CD14-positive monocyte (primary cell): ENCODE results near the gene SCMH1. TPM values are rescaled to one million over a fixed set of nuclear protein-coding genes. Genes with fewer than 3 reads are reported as not detected.
"Not testable (repeated sequence)": the region's sequence is repeated elsewhere in the genome, so short reads cannot be mapped to it uniquely, and the experiment has no call there.

Experiments used
- DNase-seq, 3 donors: peaks; one replicate each; pipeline ENCODE4 v3.0.0-alpha.2; 2011 to 2022
- H2AFZ ChIP-seq: 2 replicates; pipeline ENCODE4 v1.6.0; 2012; ENCODE audit warnings: mild to moderate bottlenecking, low read depth, low read length, inconsistent platforms; ENCODE audit not compliant: insufficient read depth, poor library complexity, severe bottlenecking
- H3K27ac ChIP-seq, 2 donors: 1 replicate in 1 of 2; 2 replicates in 1 of 2; pipeline ENCODE4 v1.5.1; 2012 to 2013; ENCODE audit warnings: low read length in 2 of 2, control low read depth in 1 of 2, inconsistent platforms in 1 of 2, low read depth in 1 of 2, mild to moderate bottlenecking in 1 of 2
- H3K27me3 ChIP-seq, 2 donors: one replicate each; pipeline versions ENCODE4 v1.6.0 to v1.6.1; 2011 to 2013; ENCODE audit warnings: low read length in 2 of 2; ENCODE audit not compliant: control insufficient read depth in 2 of 2, insufficient read depth in 2 of 2
- H3K36me3 ChIP-seq, 2 donors: replicated peaks in 1 of 2; 1 replicate in 1 of 2; 2 replicates in 1 of 2; pipeline versions ENCODE4 v1.5.1 to v1.6.1; 2012 to 2013; ENCODE audit warnings: low read length in 2 of 2, control low read depth in 1 of 2, inconsistent platforms in 1 of 2, mild to moderate bottlenecking in 1 of 2; ENCODE audit not compliant: insufficient read depth in 2 of 2, control insufficient read depth in 1 of 2
- H3K4me1 ChIP-seq, 2 donors: 1 replicate in 1 of 2; 2 replicates in 1 of 2; pipeline versions ENCODE4 v1.5.1 to v1.6.1; 2012 to 2013; ENCODE audit warnings: low read length in 2 of 2, control low read depth in 1 of 2, inconsistent platforms in 1 of 2, mild to moderate bottlenecking in 1 of 2, moderate library complexity in 1 of 2; ENCODE audit not compliant: insufficient read depth in 2 of 2, control insufficient read depth in 1 of 2
- H3K4me2 ChIP-seq: replicated peaks from 2 replicates; pipeline ENCODE3; 2012; ENCODE audit warnings: low read length, moderate library complexity, mild to moderate bottlenecking; ENCODE audit not compliant: poor library complexity, severe bottlenecking; ENCODE audit errors: extremely low read depth
- H3K4me3 ChIP-seq, 3 experiments: fragments of 200-600 bp in 1 of 3; sonication (generic) in 1 of 3; replicated peaks in 1 of 3; 1 replicate in 2 of 3; 2 replicates in 1 of 3; pipeline ENCODE4 v1.5.1; 2011 to 2013; ENCODE audit warnings: low read length in 3 of 3, mild to moderate bottlenecking in 3 of 3, control low read depth in 2 of 3, low read depth in 2 of 3, inconsistent platforms in 1 of 3, moderate library complexity in 1 of 3
- H3K79me2 ChIP-seq: 2 replicates; pipeline ENCODE4 v1.6.0; 2012; ENCODE audit warnings: mild to moderate bottlenecking, control low read depth, inconsistent platforms, low read length, moderate library complexity; ENCODE audit not compliant: insufficient read depth
- H3K9ac ChIP-seq: 2 replicates; pipeline ENCODE4 v1.6.0; 2017; ENCODE audit warnings: low read length, mild to moderate bottlenecking; ENCODE audit not compliant: insufficient read depth, poor library complexity, severe bottlenecking
- H3K9me3 ChIP-seq, 2 donors: replicated peaks in 1 of 2; 1 replicate in 1 of 2; 2 replicates in 1 of 2; pipeline versions ENCODE4 v1.5.1 to v1.6.1; 2012 to 2013; ENCODE audit warnings: low read length in 2 of 2, control low read depth in 1 of 2; ENCODE audit not compliant: control insufficient read depth in 1 of 2, insufficient read depth in 1 of 2
- H4K20me1 ChIP-seq: 2 replicates; pipeline ENCODE4 v1.6.0; 2012; ENCODE audit warnings: mild to moderate bottlenecking, low read length, control low read depth, moderate library complexity; ENCODE audit not compliant: insufficient read depth
- H3K27ac Mint-ChIP-seq, 7 donors: one replicate each; pipeline ENCODE4 v1.8.0; 2020; ENCODE audit warnings: mild to moderate bottlenecking in 7 of 7, mixed read lengths in 7 of 7, moderate library complexity in 6 of 7, inconsistent platforms in 2 of 7
- H3K27me3 Mint-ChIP-seq, 3 donors: one replicate each; pipeline ENCODE4 v1.8.0; 2021 to 2022; ENCODE audit warnings: low read depth in 3 of 3, mild to moderate bottlenecking in 3 of 3, mixed read lengths in 3 of 3, moderate library complexity in 3 of 3, inconsistent platforms in 1 of 3
- H3K36me3 Mint-ChIP-seq, 2 donors: one replicate each; pipeline ENCODE4 v1.8.0; 2020; ENCODE audit warnings: mixed read lengths in 2 of 2, inconsistent platforms in 1 of 2, mild to moderate bottlenecking in 1 of 2
- H3K4me1 Mint-ChIP-seq: one replicate; pipeline ENCODE4 v1.8.0; 2020; ENCODE audit warnings: mild to moderate bottlenecking, mixed read lengths
- H3K4me3 Mint-ChIP-seq, 2 donors: one replicate each; pipeline ENCODE4 v1.8.0; 2020; ENCODE audit warnings: mild to moderate bottlenecking in 2 of 2, mixed read lengths in 2 of 2, moderate library complexity in 1 of 2
- H3K9me3 Mint-ChIP-seq, 7 donors: one replicate each; pipeline ENCODE4 v1.8.0; 2020 to 2022; ENCODE audit warnings: mixed read lengths in 7 of 7, mild to moderate bottlenecking in 6 of 7, moderate library complexity in 6 of 7, inconsistent platforms in 2 of 7
- WGBS: methylation state at CpG from one replicate; pipeline ENCODE4 v1.1.5; 2013; ENCODE audit warnings: missing lambda C conversion rate; ENCODE audit not compliant: insufficient coverage; 5-methylcytosine and 5-hydroxymethylcytosine counted together
- intact Hi-C, 2 donors: fragments of 100-400 bp; cut with micrococcal nuclease; formaldehyde crosslinking; loops; one replicate each; pipeline versions ENCODE4 v1.15.0 to v1.15.1; 2023
- polyA plus RNA-seq, 3 donors: library from polyadenylated mRNA; depleted of rRNA in 1 of 3; unstranded in 2 of 3; stranded (reverse) in 1 of 3; fragments of 300-500 nt in 2 of 3; fragments of >200 nt in 1 of 3; fragmentation: Illumina TruSeq in 2 of 3; gene quantifications; 1 replicate in 2 of 3; 2 replicates in 1 of 3; pipeline ENCODE4 v1.2.3, GENCODE V29; 2012 to 2021
- TF ChIP-seq, protein P1 (sequence below): fragments of 200-600 bp; IDR thresholded peaks from one replicate; pipeline ENCODE4 v1.8.0; 2022; ENCODE audit warnings: antibody characterized with exemption, mild to moderate bottlenecking

Gene SCMH1
- polyA plus RNA-seq, 3 donors: 0.66 to 12.7 (median 0.74) TPM

DNA sequence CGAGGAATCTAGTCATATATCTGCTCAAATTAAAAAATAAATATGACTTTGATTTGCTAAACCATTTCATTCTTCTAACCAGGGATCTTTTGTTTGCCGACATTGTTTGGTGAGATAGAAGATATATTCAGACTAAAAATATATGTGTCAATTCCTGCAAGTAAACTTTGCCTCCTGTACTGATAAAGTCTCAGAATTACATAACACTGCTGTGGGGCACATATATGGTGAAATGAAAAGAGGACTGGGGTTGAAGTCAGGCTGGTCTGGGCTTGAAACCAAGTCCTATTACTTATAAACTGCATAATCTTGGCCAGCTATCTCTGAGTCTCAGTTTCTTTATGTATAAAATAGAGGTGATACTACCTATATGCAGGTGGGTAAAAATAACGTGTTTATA is 9.8 kb downstream of the SCMH1 start:
- intact Hi-C loops: no loop called here
- H3K27ac Mint-ChIP-seq: no peak overlapping the region

DNA sequence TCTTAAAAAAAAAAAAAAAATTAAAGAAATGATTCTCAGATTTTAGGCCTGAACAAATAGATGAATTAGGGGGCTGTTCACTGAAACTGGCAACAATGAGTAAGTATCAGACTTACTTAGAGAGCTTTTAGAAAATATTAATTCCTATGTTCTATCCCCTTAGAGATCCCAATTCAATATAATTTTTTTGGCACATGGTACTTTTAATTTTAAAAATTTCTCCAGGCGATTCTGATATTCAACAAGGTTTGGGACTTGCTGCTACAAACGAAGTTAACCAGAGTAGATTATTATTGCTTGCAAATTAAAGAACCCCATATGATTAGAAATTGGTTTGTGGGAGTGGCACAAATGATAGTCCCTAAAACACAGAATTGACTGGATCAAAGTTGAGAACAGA is 11.4 kb downstream of the SCMH1 start:
- intact Hi-C loops: no loop called here
- TF ChIP-seq, protein P1, sequence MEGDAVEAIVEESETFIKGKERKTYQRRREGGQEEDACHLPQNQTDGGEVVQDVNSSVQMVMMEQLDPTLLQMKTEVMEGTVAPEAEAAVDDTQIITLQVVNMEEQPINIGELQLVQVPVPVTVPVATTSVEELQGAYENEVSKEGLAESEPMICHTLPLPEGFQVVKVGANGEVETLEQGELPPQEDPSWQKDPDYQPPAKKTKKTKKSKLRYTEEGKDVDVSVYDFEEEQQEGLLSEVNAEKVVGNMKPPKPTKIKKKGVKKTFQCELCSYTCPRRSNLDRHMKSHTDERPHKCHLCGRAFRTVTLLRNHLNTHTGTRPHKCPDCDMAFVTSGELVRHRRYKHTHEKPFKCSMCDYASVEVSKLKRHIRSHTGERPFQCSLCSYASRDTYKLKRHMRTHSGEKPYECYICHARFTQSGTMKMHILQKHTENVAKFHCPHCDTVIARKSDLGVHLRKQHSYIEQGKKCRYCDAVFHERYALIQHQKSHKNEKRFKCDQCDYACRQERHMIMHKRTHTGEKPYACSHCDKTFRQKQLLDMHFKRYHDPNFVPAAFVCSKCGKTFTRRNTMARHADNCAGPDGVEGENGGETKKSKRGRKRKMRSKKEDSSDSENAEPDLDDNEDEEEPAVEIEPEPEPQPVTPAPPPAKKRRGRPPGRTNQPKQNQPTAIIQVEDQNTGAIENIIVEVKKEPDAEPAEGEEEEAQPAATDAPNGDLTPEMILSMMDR: no peak
- H3K79me2 ChIP-seq: peaks cover 72% of the 10 kb centered on the region

More for the DNA sequence above, 9.8 kb downstream of the SCMH1 start:
- Histone ChIP-seq H4K20me1 (no peaks in the 10 kb centered on the region), H3K79me2 (peaks cover 75% of the 10 kb centered on the region), H3K27ac (no peak overlapping the region), H3K27me3 (no peaks in the 10 kb centered on the region), H2AFZ (no peak overlapping the region), H3K4me3 (no peak overlapping the region), H3K4me1 (no peaks in the 10 kb centered on the region), H3K9ac (no peak overlapping the region), H3K9me3 (no peaks in the 10 kb centered on the region), H3K36me3 (no peaks in the 10 kb centered on the region), H3K4me2 (no peak overlapping the region)
- Mint-ChIP-seq H3K4me3 (no peak overlapping the region), H3K4me1 (peaks cover 9% of the 10 kb centered on the region), H3K36me3 (peaks cover 3 to 4% of the 10 kb centered on the region in 2 donors), H3K9me3 (peaks cover 0 to 1% (median 0%) of the 10 kb centered on the region in 7 donors), H3K27me3 (no peaks in the 10 kb centered on the region)
- DNase-seq: no peak
- TF ChIP-seq, protein P1: no peak
- no CpG with 5 or more reads among the region's 3 CpGs for WGBS

DNA sequence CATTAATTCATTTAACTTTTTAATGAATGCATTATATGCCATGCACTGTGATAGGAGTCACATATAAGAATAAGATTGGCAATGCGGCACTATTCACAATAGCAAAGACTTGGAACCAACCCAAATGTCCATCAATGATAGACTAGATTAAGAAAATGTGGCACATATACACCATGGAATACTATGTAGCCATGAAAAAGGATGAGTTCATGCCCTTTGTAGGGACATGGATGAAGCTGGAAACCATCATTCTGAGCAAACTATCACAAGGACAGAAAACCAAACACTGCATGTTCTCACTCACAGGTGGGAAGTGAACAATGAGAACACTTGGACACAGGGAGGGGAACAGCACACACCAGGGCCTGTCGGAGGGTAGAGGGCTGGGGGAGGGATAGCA is 12.9 kb downstream of the SCMH1 start:
- H4K20me1 ChIP-seq, H3K4me3 ChIP-seq, H3K36me3 ChIP-seq, H3K27me3 ChIP-seq, DNase-seq, H3K4me1 Mint-ChIP-seq, H3K9me3 Mint-ChIP-seq, H3K9ac ChIP-seq, H3K27me3 Mint-ChIP-seq, H3K36me3 Mint-ChIP-seq, H3K27ac Mint-ChIP-seq, H2AFZ ChIP-seq, H3K4me1 ChIP-seq, H3K9me3 ChIP-seq, H3K27ac ChIP-seq, H3K4me3 Mint-ChIP-seq, H3K4me2 ChIP-seq, intact Hi-C loops: not testable (repeated sequence)
- no CpG with 5 or more reads among the region's 2 CpGs for WGBS
- H3K79me2 ChIP-seq: peaks cover 72% of the 10 kb centered on the region

More for the DNA sequence above, 11.4 kb downstream of the SCMH1 start:
- no peaks in the 10 kb centered on the region for H3K4me1 ChIP-seq
- Mint-ChIP-seq H3K4me1 (peaks cover 6% of the 10 kb centered on the region), H3K4me3 (no peak overlapping the region), H3K36me3 (peaks cover 3 to 4% of the 10 kb centered on the region in 2 donors), H3K9me3 (peaks cover 0 to 1% (median 0%) of the 10 kb centered on the region in 7 donors), H3K27me3 (no peaks in the 10 kb centered on the region), H3K27ac (no peak overlapping the region)
- no peak overlapping the region for H3K4me3 ChIP-seq
- no peaks in the 10 kb centered on the region for H3K36me3 ChIP-seq
- no peaks in the 10 kb centered on the region for H3K27me3 ChIP-seq
- no peak for DNase-seq
- no peak overlapping the region for H2AFZ ChIP-seq
- H4K20me1 ChIP-seq: no peaks in the 10 kb centered on the region
- H3K27ac ChIP-seq: no peak overlapping the region
- H3K9ac ChIP-seq: no peak overlapping the region
- no peaks in the 10 kb centered on the region for H3K9me3 ChIP-seq
- WGBS: no CpG with 5 or more reads among the region's 2 CpGs
- H3K4me2 ChIP-seq: no peak overlapping the region
